ENCODE data around the gene YWHAH.

Gene YWHAH

GRCh38 chr22:31942091-31942490, 2.2 kb upstream of the YWHAH start:
- H3K27ac ChIP-seq = no peak overlapping the region
- no peak for TF ChIP-seq CTCF (conservative IDR thresholded peaks at IDR 0.05)

GRCh38 chr22:31943206-31943977, 943 bp upstream of the YWHAH start:
- peak overlapping the region; percentile 95 for H3K27ac ChIP-seq
- TF ChIP-seq CTCF (conservative IDR thresholded peaks at IDR 0.05) = no peak

GRCh38 chr22:31944700-31945442, 536 bp downstream of the YWHAH start:
- TF ChIP-seq CTCF (conservative IDR thresholded peaks at IDR 0.05) = no peak
- peak overlapping the region; percentile 95 for H3K27ac ChIP-seq

GRCh38 chr22:31945443-31945855, 1.1 kb downstream of the YWHAH start:
- peak overlapping the region; percentile 95 for H3K27ac ChIP-seq

GRCh38 chr22:31945971-31946680, 1.8 kb downstream of the YWHAH start:
- TF ChIP-seq CTCF (conservative IDR thresholded peaks at IDR 0.05) = no peak
- peak overlapping the region; percentile 95 for H3K27ac ChIP-seq

More at GRCh38 chr22:31945443-31945855, 1.1 kb downstream of the YWHAH start:
- no peak for TF ChIP-seq CTCF (conservative IDR thresholded peaks at IDR 0.05)

GRCh38 chr22:31947296-31947695, 3.0 kb downstream of the YWHAH start:
- peak overlapping the region; percentile 95 for H3K27ac ChIP-seq
- TF ChIP-seq CTCF (conservative IDR thresholded peaks at IDR 0.05) = peak; percentile 87

- TF ChIP-seq CTCF (conservative IDR thresholded peaks at IDR 0.05) = no peak
- H3K27ac ChIP-seq = no peak overlapping the region
Measured at GRCh38 chr22:31948002-31948401, 3.7 kb downstream of the YWHAH start.
